ENCODE measurements around the gene NAT8L.

Gene NAT8L

DNA sequence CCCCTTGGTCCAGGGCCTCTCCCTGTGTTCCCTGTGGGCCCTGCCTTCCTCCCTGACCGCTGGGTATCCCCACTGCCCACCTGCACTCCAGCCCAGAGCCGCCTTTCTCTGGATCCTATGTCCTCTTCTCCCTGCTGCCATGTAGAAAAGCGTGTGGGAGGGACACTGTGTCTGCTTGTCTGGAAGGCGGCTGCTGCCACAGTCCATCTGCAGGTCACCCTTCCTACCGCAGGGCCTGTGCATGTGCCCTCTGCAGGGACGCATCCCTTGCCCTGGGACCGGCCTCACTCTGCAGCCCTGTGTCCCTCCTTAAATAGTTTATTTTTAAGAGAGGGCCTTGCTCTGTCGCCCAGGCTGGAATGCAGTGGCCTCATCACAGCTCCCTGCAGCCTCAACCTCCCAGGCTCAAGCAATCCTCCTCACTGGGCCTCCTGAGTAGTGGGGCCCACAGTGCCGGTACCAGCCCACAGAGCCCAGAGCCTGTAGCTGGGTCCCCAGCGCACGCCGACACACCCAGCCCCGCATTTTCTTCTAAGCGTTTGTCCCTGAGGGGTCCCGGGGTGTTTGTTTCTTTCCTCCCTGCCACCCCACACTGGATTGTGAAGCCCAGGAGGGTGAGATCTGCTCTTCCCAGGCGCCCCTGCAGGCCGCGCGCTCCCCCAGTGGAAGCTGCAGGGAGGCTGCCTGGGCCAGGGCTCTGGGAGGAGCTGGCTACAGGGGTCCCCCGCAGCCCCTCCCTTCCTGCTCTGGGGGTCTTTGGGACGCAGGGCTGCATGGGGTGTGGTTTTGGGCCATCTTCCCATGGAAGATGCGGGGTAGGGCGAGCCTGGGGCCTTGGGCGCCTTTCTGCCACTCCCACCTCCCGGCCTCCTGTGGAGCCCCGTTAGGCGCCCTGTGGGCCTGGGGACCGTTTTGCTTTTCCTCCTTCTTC, 12.8 kb upstream of the NAT8L start:
- DNase-seq (ENCODE audit: low read depth) = no peak
- no peak overlapping the region for H3K4me3 ChIP-seq (ENCODE audit: low read depth, low read length)
- in situ Hi-C loops (cut with HindIII; ENCODE audit: low sequenced_read_pairs) = no loop called here
- TF ChIP-seq, protein P1, sequence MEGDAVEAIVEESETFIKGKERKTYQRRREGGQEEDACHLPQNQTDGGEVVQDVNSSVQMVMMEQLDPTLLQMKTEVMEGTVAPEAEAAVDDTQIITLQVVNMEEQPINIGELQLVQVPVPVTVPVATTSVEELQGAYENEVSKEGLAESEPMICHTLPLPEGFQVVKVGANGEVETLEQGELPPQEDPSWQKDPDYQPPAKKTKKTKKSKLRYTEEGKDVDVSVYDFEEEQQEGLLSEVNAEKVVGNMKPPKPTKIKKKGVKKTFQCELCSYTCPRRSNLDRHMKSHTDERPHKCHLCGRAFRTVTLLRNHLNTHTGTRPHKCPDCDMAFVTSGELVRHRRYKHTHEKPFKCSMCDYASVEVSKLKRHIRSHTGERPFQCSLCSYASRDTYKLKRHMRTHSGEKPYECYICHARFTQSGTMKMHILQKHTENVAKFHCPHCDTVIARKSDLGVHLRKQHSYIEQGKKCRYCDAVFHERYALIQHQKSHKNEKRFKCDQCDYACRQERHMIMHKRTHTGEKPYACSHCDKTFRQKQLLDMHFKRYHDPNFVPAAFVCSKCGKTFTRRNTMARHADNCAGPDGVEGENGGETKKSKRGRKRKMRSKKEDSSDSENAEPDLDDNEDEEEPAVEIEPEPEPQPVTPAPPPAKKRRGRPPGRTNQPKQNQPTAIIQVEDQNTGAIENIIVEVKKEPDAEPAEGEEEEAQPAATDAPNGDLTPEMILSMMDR (IDR thresholded peaks at IDR 0.05; ENCODE audit: low read depth, low read length, missing control alignments) = peak; percentile 7

DNA sequence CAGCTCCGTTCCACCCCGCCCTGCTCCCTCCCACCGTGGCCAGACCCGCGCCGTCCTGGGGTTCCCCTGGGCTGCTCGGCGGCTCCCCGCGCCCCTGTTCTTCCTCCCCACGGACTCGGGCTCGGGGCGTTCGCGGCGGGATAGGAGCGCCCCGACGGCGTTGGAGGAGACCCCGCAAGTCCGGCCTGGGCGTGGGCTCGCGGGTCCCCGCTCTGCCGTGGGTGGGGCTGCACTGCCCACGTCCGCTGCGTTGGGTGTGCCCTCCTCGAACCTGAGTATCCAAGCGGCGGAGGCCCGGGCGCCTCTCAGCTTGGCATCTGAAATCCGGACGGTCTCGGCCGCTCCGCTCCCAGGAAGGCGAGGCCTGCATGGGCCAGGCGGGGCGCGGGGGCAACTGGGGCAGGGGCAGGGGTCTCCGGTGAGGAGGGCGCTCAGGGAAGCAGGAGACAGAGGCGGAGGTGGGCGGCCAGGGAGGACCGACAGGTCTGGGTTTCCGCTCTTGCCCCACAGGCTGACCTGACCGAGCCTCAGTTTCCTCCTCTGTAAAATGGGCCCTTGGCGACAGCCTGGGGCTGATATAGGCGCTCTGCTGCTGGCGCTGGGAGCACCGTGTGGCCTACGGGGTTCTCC, 12.0 kb upstream of the NAT8L start:
- H3K4me3 ChIP-seq (ENCODE audit: low read depth, low read length) = no peak overlapping the region
- no peak for DNase-seq (ENCODE audit: low read depth)
- TF ChIP-seq, protein P1 (IDR thresholded peaks at IDR 0.05; ENCODE audit: low read depth, low read length, missing control alignments) = no peak
- in situ Hi-C loops (cut with HindIII; ENCODE audit: low sequenced_read_pairs) = no loop called here

DNA sequence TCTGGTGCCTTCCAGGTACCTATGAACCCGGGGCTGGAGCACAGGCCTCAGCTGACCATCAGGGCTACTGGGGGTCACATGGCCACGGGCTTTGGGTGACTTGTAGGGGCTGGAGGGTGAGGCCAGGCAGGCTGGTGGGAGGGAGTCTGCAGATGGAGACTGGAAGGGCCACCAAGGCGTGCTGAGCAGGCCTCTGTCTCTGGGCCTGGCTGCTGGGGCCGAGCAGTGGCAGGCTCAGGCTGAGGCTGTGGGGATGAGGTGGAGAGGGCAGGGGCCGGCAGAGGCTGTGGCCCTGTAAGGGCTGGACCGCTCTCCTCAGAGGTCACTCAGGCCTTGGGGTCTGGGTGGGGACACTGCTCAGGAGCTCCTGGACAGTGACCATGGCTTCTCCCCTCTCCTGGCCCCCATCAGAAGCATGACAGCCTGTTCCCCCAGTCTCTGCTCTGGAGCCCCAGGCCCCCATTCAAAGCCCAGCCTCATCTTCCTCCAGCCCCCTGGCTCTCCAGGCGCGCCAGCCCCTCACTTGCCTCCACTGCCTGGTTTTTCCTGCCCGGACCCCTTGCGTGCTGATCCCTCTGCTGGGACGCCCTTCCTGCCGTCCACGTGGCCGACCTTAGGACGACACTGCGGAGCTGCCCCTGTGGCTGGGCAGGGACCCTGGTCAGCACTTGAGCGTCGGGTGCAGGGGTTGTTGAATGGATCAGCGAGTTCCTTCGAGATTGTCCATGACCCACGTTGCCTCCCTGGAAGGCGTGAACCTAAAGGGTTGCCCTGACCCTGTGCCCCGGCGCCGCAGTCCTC, 11.1 kb upstream of the NAT8L start:
- TF ChIP-seq, protein P1 (IDR thresholded peaks at IDR 0.05; ENCODE audit: low read depth, low read length, missing control alignments) = no peak
- DNase-seq (ENCODE audit: low read depth) = no peak
- no peak overlapping the region for H3K4me3 ChIP-seq (ENCODE audit: low read depth, low read length)
- in situ Hi-C loops (cut with HindIII; ENCODE audit: low sequenced_read_pairs) = no loop called here

DNA sequence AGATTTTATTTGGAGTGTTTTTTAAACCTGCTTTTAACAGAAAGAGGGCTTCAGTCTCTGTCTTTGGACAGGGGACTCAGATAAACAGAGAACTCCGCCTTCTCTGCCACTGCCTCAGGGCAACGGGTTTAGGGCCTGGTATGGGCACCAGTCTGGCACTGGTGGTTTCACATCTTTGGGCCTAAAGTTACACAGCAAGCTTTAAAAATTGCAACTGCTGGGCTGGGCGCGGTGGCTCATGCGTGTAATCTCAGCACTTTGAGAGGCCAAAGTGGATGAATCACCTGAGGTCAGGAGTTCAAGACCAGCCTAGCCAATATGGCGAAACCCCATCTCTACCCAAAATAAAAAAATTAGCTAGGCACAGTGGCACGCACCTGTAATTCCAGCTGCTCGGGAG, 10.3 kb upstream of the NAT8L start:
- no peak overlapping the region for H3K4me3 ChIP-seq (ENCODE audit: low read depth, low read length)
- TF ChIP-seq, protein P1 (IDR thresholded peaks at IDR 0.05; ENCODE audit: low read depth, low read length, missing control alignments) = no peak
- no peak for DNase-seq (ENCODE audit: low read depth)
- in situ Hi-C loops (cut with HindIII; ENCODE audit: low sequenced_read_pairs) = no loop called here

DNA sequence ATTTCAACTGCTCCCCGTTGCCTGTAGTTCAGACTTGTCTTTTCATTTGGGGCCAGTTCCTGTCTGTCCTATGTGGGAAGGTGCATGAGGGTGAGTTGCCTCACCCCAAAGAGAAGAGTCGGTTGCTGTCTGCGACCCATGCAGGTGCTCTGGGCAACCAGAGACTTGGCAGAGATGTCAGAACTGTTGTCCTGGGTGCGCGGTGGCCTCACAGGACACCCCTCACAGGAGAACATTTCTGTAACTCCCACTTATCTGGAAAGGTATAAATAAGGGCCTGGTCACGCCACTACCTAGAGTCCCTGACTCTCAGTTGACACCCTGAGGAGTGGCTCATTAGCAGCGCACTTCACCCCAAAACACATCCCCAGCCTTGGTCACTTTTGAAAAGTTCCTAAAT, 9.7 kb upstream of the NAT8L start:
- in situ Hi-C loops (cut with HindIII; ENCODE audit: low sequenced_read_pairs) = no loop called here
- DNase-seq (ENCODE audit: low read depth) = no peak
- TF ChIP-seq, protein P1 (IDR thresholded peaks at IDR 0.05; ENCODE audit: low read depth, low read length, missing control alignments) = no peak
- H3K4me3 ChIP-seq (ENCODE audit: low read depth, low read length) = no peak overlapping the region

- DNase-seq (ENCODE audit: low read depth) = no peak
- in situ Hi-C loops (cut with HindIII; ENCODE audit: low sequenced_read_pairs) = no loop called here
- no peak overlapping the region for H3K4me3 ChIP-seq (ENCODE audit: low read depth, low read length)
- TF ChIP-seq, protein P1 (IDR thresholded peaks at IDR 0.05; ENCODE audit: low read depth, low read length, missing control alignments) = no peak
Measured at GRCh38 chr4:2049811-2050210, 9.3 kb upstream of the NAT8L start.
